Activated T-cell treated with anti-CD3 and anti-CD28 coated beads, Interleukin-2, amount 50 U/mL, for 1 hour (primary cell): ENCODE measurements around the gene BANP.
"Not testable (repeated sequence)": the region's sequence is repeated elsewhere in the genome, so short reads cannot be mapped to it uniquely, and the experiment has no call there.

Experiments used
- DNase-seq: peaks from one replicate; pipeline ENCODE4 v3.0.0-alpha.2; 2020

Gene BANP

GRCh38 chr16:87998184-87998793 lies 47.1 kb downstream of the BANP start:
- not testable (repeated sequence) for DNase-seq

- peak; percentile 14 for DNase-seq
Measured at GRCh38 chr16:87998992-87999391, 47.8 kb downstream of the BANP start.

GRCh38 chr16:88002211-88002610 lies 51.0 kb downstream of the BANP start:
- no peak for DNase-seq

- no peak for DNase-seq
Measured at GRCh38 chr16:88002749-88003148, 51.5 kb downstream of the BANP start.

GRCh38 chr16:88003316-88003715 lies 52.1 kb downstream of the BANP start:
- no peak for DNase-seq

- no peak for DNase-seq
Measured at GRCh38 chr16:88003736-88004135, 52.5 kb downstream of the BANP start.

GRCh38 chr16:88004391-88004790 lies 53.2 kb downstream of the BANP start:
- no peak for DNase-seq

GRCh38 chr16:88005181-88005581 lies 53.9 kb downstream of the BANP start:
- no peak for DNase-seq

- no peak for DNase-seq
Measured at GRCh38 chr16:88005968-88006367, 54.7 kb downstream of the BANP start.

- DNase-seq, result no peak
Measured at GRCh38 chr16:88007321-88007731, 56.1 kb downstream of the BANP start.

- DNase-seq, result no peak
Measured at GRCh38 chr16:88008840-88009239, 57.6 kb downstream of the BANP start.

GRCh38 chr16:88009563-88010342 lies 58.5 kb downstream of the BANP start:
- no peak for DNase-seq

GRCh38 chr16:88010343-88010967 lies 59.2 kb downstream of the BANP start:
- DNase-seq, result no peak

- DNase-seq, result no peak
Measured at GRCh38 chr16:88010968-88011483, 59.8 kb downstream of the BANP start.

- DNase-seq, result no peak
Measured at GRCh38 chr16:88012360-88012759, 61.1 kb downstream of the BANP start.

GRCh38 chr16:88013091-88013609 lies 61.9 kb downstream of the BANP start:
- no peak for DNase-seq

- no peak for DNase-seq
Measured at GRCh38 chr16:88013766-88014251, 62.6 kb downstream of the BANP start.

GRCh38 chr16:88014252-88014781 lies 63.1 kb downstream of the BANP start:
- no peak for DNase-seq

- no peak for DNase-seq
Measured at GRCh38 chr16:88014954-88015805, 63.9 kb downstream of the BANP start.

- DNase-seq, result no peak
Measured at GRCh38 chr16:88015806-88016140, 64.5 kb downstream of the BANP start.

- not testable (repeated sequence) for DNase-seq
Measured at GRCh38 chr16:88016386-88016785, 65.2 kb downstream of the BANP start.

GRCh38 chr16:88016964-88017363 lies 65.7 kb downstream of the BANP start:
- no peak for DNase-seq
